HG03565 (cell line): ENCODE data around the gene TUBB8B.
"Not testable (repeated sequence)": the region's sequence is repeated elsewhere in the genome, so short reads cannot be mapped to it uniquely, and the experiment has no call there.

Experiments
- ATAC-seq: cut with Tn5 transposase; IDR thresholded peaks from one replicate; pipeline ENCODE4 v1.9.1; 2021; ENCODE audit warnings: mild to moderate bottlenecking, moderate library complexity; ENCODE audit not compliant: unreplicated experiment

The TUBB8B gene

DNA sequence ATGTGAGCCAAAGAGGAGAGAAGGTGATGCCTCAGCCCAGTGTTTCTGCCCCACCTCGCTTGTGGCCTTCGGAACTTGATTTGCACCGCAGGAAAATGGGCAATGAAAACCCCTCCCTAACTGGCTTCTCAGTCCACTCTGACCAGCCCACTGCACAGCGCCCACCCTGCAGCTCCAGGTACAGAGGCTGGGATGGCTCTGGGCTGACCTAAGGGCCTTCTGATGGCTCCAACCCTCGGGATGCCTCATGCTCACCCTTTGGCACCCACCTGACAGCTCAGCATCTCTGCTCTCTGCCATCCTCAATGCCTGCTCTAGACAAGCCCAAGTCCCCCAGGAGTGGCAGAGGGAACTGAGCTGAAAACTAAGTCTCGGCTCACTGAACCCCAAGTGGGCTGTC lies 36.2 kb downstream of the TUBB8B start:
- ATAC-seq, result not testable (repeated sequence)

DNA sequence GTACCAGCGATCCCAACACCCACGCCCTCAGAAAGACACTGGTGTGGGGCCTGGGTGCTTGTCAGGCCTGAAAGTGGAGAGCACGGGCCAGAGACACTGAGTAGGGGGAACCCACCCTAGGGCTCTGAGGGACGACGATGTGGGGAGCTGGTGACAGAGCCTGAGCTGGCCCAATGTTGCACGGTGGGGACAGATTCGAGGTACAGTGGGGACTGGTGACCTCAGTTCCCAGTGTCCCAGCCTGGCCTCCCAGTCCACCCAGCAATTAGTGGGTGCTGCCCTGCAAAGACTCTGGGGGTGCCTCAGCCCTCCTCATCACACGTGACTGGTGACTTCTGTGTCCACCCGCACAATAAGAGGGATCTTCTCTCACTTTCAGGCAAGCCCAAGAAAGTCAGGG lies 36.6 kb downstream of the TUBB8B start:
- ATAC-seq, result not testable (repeated sequence)

DNA sequence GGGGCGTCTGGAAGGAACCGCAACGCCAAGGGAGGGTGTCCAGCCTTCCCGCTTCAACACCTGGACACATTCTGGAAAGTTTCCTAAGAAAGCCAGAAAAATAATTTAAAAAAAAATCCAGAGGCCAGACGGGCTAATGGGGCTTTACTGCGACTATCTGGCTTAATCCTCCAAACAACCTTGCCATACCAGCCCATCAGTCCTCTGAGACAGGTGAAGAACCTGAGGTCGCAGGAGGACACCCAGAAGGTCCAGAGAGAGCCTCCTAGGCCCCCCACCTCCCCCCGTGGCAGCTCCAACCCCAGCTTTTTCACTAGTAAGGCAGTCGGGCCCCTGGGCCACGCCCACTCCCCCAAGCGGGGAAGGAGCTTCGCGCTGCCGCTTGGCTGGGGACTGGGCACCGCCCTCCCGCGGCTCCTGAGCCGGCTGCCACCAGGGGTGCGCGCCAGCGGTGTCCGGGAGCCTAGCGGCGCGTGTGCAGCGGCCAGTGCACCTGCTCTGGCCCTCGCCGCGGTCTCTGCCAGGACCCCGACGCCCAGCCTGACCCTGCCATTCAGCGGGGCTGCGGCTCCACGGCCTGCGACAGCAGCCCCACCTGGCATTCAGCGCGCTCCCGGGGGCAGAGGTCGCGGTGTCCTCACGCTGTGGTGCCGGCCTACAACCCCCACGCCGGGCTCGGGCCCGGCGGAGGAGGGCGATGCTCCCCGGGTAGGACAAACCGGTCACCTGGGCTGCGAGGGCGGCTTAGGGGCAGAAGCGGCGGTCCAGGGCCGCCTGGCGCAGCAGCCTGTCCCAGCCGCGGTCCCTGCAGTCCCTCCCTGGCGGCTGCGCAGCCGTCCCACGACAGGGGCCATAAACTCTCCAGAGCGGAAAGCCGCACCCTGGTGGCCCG lies 37.8 kb downstream of the TUBB8B start:
- not testable (repeated sequence) for ATAC-seq

DNA sequence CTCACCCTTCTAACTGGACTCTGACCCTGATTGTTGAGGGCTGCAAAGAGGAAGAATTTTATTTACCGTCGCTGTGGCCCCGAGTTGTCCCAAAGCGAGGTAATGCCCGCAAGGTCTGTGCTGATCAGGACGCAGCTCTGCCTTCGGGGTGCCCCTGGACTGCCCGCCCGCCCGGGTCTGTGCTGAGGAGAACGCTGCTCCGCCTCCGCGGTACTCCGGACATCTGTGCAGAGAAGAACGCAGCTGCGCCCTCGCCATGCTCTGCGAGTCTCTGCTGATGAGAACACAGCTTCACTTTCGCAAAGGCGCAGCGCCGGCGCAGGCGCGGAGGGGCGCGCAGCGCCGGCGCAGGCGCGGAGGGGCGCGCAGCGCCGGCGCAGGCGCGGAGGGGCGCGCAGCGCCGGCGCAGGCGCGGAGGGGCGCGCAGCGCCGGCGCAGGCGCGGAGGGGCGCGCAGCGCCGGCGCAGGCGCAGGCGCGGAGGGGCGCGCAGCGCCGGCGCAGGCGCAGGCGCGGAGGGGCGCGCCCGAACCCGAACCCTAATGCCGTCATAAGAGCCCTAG lies 38.7 kb downstream of the TUBB8B start:
- ATAC-seq, result not testable (repeated sequence)

DNA sequence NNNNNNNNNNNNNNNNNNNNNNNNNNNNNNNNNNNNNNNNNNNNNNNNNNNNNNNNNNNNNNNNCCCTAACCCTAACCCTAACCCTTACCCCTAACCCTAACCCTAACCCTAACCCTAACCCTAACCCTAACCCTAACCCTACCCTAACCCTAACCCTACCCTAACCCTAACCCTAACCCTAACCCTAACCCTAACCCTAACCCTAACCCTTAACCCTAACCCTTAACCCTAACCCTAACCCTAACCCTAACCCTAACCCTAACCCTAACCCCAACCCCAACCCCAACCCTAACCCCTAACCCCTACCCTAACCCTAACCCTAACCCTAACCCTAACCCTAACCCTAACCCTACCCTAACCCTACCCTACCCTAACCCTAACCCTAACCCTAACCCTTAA lies 39.5 kb downstream of the TUBB8B start:
- not testable (repeated sequence) for ATAC-seq
